Embryonic facial prominence (tissue), 1 donor: ENCODE measurements around the gene METRN.
"Not testable (repeated sequence)": the region's sequence is repeated elsewhere in the genome, so short reads cannot be mapped to it uniquely, and the experiment has no call there.

Experiments
- DNase-seq: peaks from one replicate; pipeline ENCODE4 v3.0.0-alpha.2; 2016; ENCODE audit errors: extremely low spot score

The METRN gene

GRCh38 chr16:691242-691641, 23.7 kb upstream of the METRN start:
- not testable (repeated sequence) for DNase-seq

GRCh38 chr16:692356-693108, 22.4 kb upstream of the METRN start:
- no peak for DNase-seq

- no peak for DNase-seq
Measured at GRCh38 chr16:693364-693763, 21.6 kb upstream of the METRN start.

- no peak for DNase-seq
Measured at GRCh38 chr16:693766-694165, 21.2 kb upstream of the METRN start.

- no peak for DNase-seq
Measured at GRCh38 chr16:694187-694862, 20.6 kb upstream of the METRN start.

- no peak for DNase-seq
Measured at GRCh38 chr16:694863-695354, 20.0 kb upstream of the METRN start.

GRCh38 chr16:695355-696089, 19.4 kb upstream of the METRN start:
- DNase-seq, result no peak

- no peak for DNase-seq
Measured at GRCh38 chr16:698911-699671, 15.8 kb upstream of the METRN start.

GRCh38 chr16:700684-701584, 14.0 kb upstream of the METRN start:
- DNase-seq, result no peak

GRCh38 chr16:702341-702740, 12.6 kb upstream of the METRN start:
- no peak for DNase-seq

- no peak for DNase-seq
Measured at GRCh38 chr16:703406-703805, 11.5 kb upstream of the METRN start.

GRCh38 chr16:704047-704446, 10.9 kb upstream of the METRN start:
- DNase-seq, result no peak

- DNase-seq, result no peak
Measured at GRCh38 chr16:704552-705380, 10.2 kb upstream of the METRN start.

GRCh38 chr16:705431-706188, 9.3 kb upstream of the METRN start, which contains the start of gene FBXL16:
Gene FBXL16, minus strand, starts transcription at chr16:705801. Its CDS starts 8,396 bp downstream, at chr16:697405.
- DNase-seq, result no peak

- DNase-seq, result no peak
Measured at GRCh38 chr16:706189-707061, 8.5 kb upstream of the METRN start.

- DNase-seq, result no peak
Measured at GRCh38 chr16:707062-707538, 7.8 kb upstream of the METRN start.

GRCh38 chr16:708019-708418, 6.9 kb upstream of the METRN start:
- no peak for DNase-seq

GRCh38 chr16:708959-709358, 6.0 kb upstream of the METRN start:
- DNase-seq, result no peak
